H1 (cell line): ENCODE measurements around the gene LUC7L3. TPM values are rescaled to one million over a fixed set of nuclear protein-coding genes. Genes with fewer than 3 reads are reported as not detected.

Experiments used
- CTCF ChIA-PET: fragments of 300-600 bp; sonication (Branson Sonifier 250); formaldehyde crosslinking; loops from one replicate; lab custom pipeline; 2021; ENCODE audit not compliant: partially characterized antibody; lab: Charles Lee
- POLR2A ChIA-PET: fragments of 300-600 bp; sonication (Branson Sonifier 250); formaldehyde crosslinking; loops from one replicate; lab custom pipeline; 2021; ENCODE audit warnings: inconsistent platforms; ENCODE audit not compliant: partially characterized antibody; lab: Charles Lee
- DNase-seq, 2 experiments: peaks; one replicate each; pipeline versions ENCODE4 v3.0.0 to v3.0.0-alpha.2; 2010 to 2022; ENCODE audit warnings: low spot score in 2 of 2, low read depth in 1 of 2, mixed read lengths in 1 of 2
- FAIRE-seq: peaks from 2 replicates; lab custom pipeline; 2011; peaks lifted over from hg19 to GRCh38; lab: Jason Lieb, UNC
- H2AFZ ChIP-seq: 2 replicates; pipeline ENCODE4 v1.8.1; 2012; ENCODE audit warnings: low read length, inconsistent platforms
- H2AK5ac ChIP-seq: 2 replicates; pipeline ENCODE4 v1.6.1; 2013; ENCODE audit warnings: low read depth, low read length
- H2BK120ac ChIP-seq: replicated peaks from 2 replicates; pipeline ENCODE3; 2013; ENCODE audit warnings: low read depth, low read length, inconsistent platforms
- H2BK12ac ChIP-seq: 2 replicates; pipeline ENCODE4 v1.6.1; 2013; ENCODE audit warnings: low read depth, low read length
- H2BK15ac ChIP-seq: 2 replicates; pipeline ENCODE4 v1.6.1; 2013; ENCODE audit warnings: low read length
- H2BK20ac ChIP-seq: 2 replicates; pipeline ENCODE4 v1.6.1; 2013; ENCODE audit warnings: low read length
- H2BK5ac ChIP-seq: 2 replicates; pipeline ENCODE4 v1.6.1; 2013; ENCODE audit warnings: low read depth, low read length
- H3K14ac ChIP-seq: 2 replicates; pipeline ENCODE4 v1.6.1; 2013; ENCODE audit warnings: inconsistent platforms; ENCODE audit not compliant: insufficient read length
- H3K18ac ChIP-seq: 2 replicates; pipeline ENCODE4 v1.6.1; 2013; ENCODE audit warnings: low read length; ENCODE audit errors: extremely low read depth
- H3K23ac ChIP-seq: 2 replicates; pipeline ENCODE4 v1.6.1; 2013; ENCODE audit warnings: inconsistent platforms; ENCODE audit not compliant: insufficient read length
- H3K23me2 ChIP-seq: 2 replicates; pipeline ENCODE4 v1.6.1; 2013; ENCODE audit warnings: low read depth, low read length
- H3K27ac ChIP-seq: 2 replicates; pipeline ENCODE4 v1.6.1; 2011; ENCODE audit warnings: low read depth, low read length, inconsistent platforms
- H3K27me3 ChIP-seq, 4 experiments: replicated peaks in 1 of 4; 1 replicate in 1 of 4; 2 replicates in 3 of 4; pipeline versions ENCODE4 v1.6.1 to v1.8.1; 2011 to 2013; ENCODE audit warnings: low read length in 3 of 4, mild to moderate bottlenecking in 3 of 4, inconsistent platforms in 2 of 4, mixed read lengths in 2 of 4, moderate library complexity in 1 of 4; ENCODE audit not compliant: control insufficient read depth in 3 of 4, insufficient read depth in 3 of 4; ENCODE audit errors: extremely low read depth in 1 of 4
- H3K36me3 ChIP-seq, 4 experiments: 2 replicates each; pipeline versions ENCODE4 v1.6.1 to v1.8.1; 2011 to 2013; ENCODE audit warnings: mild to moderate bottlenecking in 4 of 4, low read length in 3 of 4, moderate library complexity in 2 of 4, control low read depth in 1 of 4, inconsistent platforms in 1 of 4; ENCODE audit not compliant: insufficient read depth in 4 of 4, control insufficient read depth in 2 of 4
- H3K4ac ChIP-seq: replicated peaks from 2 replicates; pipeline ENCODE3; 2013; ENCODE audit warnings: low read length, low read depth, mixed read lengths, inconsistent platforms; ENCODE audit not compliant: insufficient read length
- H3K4me1 ChIP-seq, 4 experiments: replicated peaks in 1 of 4; 1 replicate in 1 of 4; 2 replicates in 3 of 4; pipeline versions ENCODE4 v1.6.1 to v1.8.1; 2011 to 2013; ENCODE audit warnings: low read length in 3 of 4, inconsistent platforms in 2 of 4, mixed read lengths in 1 of 4; ENCODE audit not compliant: insufficient read depth in 4 of 4, control insufficient read depth in 3 of 4
- H3K4me2 ChIP-seq, 2 experiments: 2 replicates each; pipeline versions ENCODE4 v1.6.1 to v1.8.1; 2011 to 2013; ENCODE audit warnings: low read depth in 2 of 2, low read length in 2 of 2, control low read depth in 1 of 2, inconsistent platforms in 1 of 2, mild to moderate bottlenecking in 1 of 2; ENCODE audit not compliant: insufficient read depth in 1 of 2
- H3K4me3 ChIP-seq, 4 experiments: fragments of 200-600, 300-600 bp in 1 of 4; sonication (generic), shearing (Covaris generic), sonication (Bioruptor Twin) in 1 of 4; 2 replicates each; pipeline versions ENCODE4 v1.5.1 to v1.8.1; 2011 to 2016; ENCODE audit warnings: low read length in 4 of 4, low read depth in 3 of 4, control low read depth in 2 of 4, inconsistent platforms in 2 of 4, mild to moderate bottlenecking in 2 of 4, mixed read lengths in 1 of 4, moderate library complexity in 1 of 4; ENCODE audit not compliant: insufficient read depth in 2 of 4; ENCODE audit errors: extremely low read depth in 1 of 4
- H3K56ac ChIP-seq: replicated peaks from 2 replicates; pipeline ENCODE3; 2013; ENCODE audit warnings: low read depth, mild to moderate bottlenecking, mixed read lengths, low read length, inconsistent platforms; ENCODE audit not compliant: insufficient read length
- H3K79me1 ChIP-seq: 2 replicates; pipeline ENCODE4 v1.6.1; 2013; ENCODE audit warnings: low read depth, low read length, control low read depth
- H3K79me2 ChIP-seq, 2 experiments: 2 replicates each; pipeline versions ENCODE4 v1.6.1 to v1.8.1; 2012 to 2013; ENCODE audit warnings: low read length in 2 of 2, mild to moderate bottlenecking in 2 of 2, inconsistent platforms in 1 of 2; ENCODE audit not compliant: insufficient read depth in 2 of 2, control insufficient read depth in 1 of 2
- H3K9ac ChIP-seq, 4 experiments: replicated peaks in 1 of 4; 1 replicate in 1 of 4; 2 replicates in 3 of 4; pipeline versions ENCODE4 v1.6.1 to v1.8.1; 2011 to 2013; ENCODE audit warnings: low read depth in 3 of 4, low read length in 3 of 4, control low read depth in 2 of 4, mild to moderate bottlenecking in 2 of 4, moderate library complexity in 2 of 4, inconsistent platforms in 1 of 4; ENCODE audit errors: extremely low read depth in 1 of 4
- H3K9me3 ChIP-seq, 2 experiments: 2 replicates each; pipeline versions ENCODE4 v1.6.1 to v1.8.1; 2012 to 2013; ENCODE audit warnings: mild to moderate bottlenecking in 2 of 2, moderate library complexity in 2 of 2, control low read depth in 1 of 2, inconsistent platforms in 1 of 2, low read depth in 1 of 2, low read length in 1 of 2, mixed read lengths in 1 of 2; ENCODE audit not compliant: insufficient read depth in 2 of 2
- H4K20me1 ChIP-seq, 2 experiments: replicated peaks in 1 of 2; 2 replicates each; pipeline versions ENCODE3 to v1.8.1; 2011 to 2013; ENCODE audit warnings: inconsistent platforms in 2 of 2, low read length in 2 of 2, mild to moderate bottlenecking in 1 of 2; ENCODE audit not compliant: insufficient read depth in 2 of 2, control insufficient read depth in 1 of 2
- H4K5ac ChIP-seq: 2 replicates; pipeline ENCODE4 v1.6.1; 2013; ENCODE audit warnings: low read length, low read depth, mixed read lengths, inconsistent platforms; ENCODE audit not compliant: insufficient read length
- H4K8ac ChIP-seq: 2 replicates; pipeline ENCODE4 v1.8.0; 2013; ENCODE audit warnings: mild to moderate bottlenecking, moderate library complexity, low read length, inconsistent platforms; ENCODE audit not compliant: insufficient read depth; ENCODE audit errors: extremely low read depth
- H4K91ac ChIP-seq: replicated peaks from 2 replicates; pipeline ENCODE3; 2013; ENCODE audit warnings: low read length, mixed read lengths, inconsistent platforms; ENCODE audit not compliant: insufficient read length
- HDAC2 ChIP-seq, 2 experiments: fragments of 300-600 bp in 1 of 2; sonication (generic) in 1 of 2; IDR thresholded peaks; 2 replicates each; pipeline ENCODE4 v1.6.1; 2011 to 2012; ENCODE audit warnings: low read depth in 2 of 2, low read length in 2 of 2, mild to moderate bottlenecking in 2 of 2, moderate library complexity in 2 of 2, borderline replicate concordance in 1 of 2, inconsistent platforms in 1 of 2
- JUN ChIP-seq: IDR thresholded peaks from 2 replicates; pipeline ENCODE4 v1.6.1; 2011; ENCODE audit warnings: low read depth, mild to moderate bottlenecking, improper control_type of control experiment, low read length
- RBBP5 ChIP-seq: IDR thresholded peaks from 2 replicates; pipeline ENCODE4 v1.7.1; 2012; ENCODE audit warnings: low read depth, mild to moderate bottlenecking, inconsistent platforms, low read length, moderate library complexity, borderline replicate concordance
- RNF2 ChIP-seq: fragments of 200-900, 300-1000 bp; sonication (generic); IDR thresholded peaks from 2 replicates; pipeline ENCODE4 v1.7.1; 2016; ENCODE audit warnings: borderline replicate concordance, low read depth, mild to moderate bottlenecking, antibody characterized with exemption, low read length; ENCODE audit not compliant: poor library complexity, severe bottlenecking; ENCODE audit errors: missing control alignments
- SIRT6 ChIP-seq: IDR thresholded peaks from one replicate; pipeline ENCODE4 v1.7.1; 2012; ENCODE audit warnings: low read length, inconsistent platforms
- SIX5 ChIP-seq: IDR thresholded peaks from 2 replicates; pipeline ENCODE4 v1.6.1; 2011; ENCODE audit warnings: mild to moderate bottlenecking, low read depth, low read length
- SP1 ChIP-seq: IDR thresholded peaks from 2 replicates; pipeline ENCODE4 v1.6.1; 2011; ENCODE audit warnings: low read depth, low read length
- TAF7 ChIP-seq: optimal IDR thresholded peaks from 2 replicates; pipeline ENCODE3; 2011; ENCODE audit warnings: low read depth, mild to moderate bottlenecking, inconsistent platforms, low read length, moderate library complexity, borderline replicate concordance
- TCF12 ChIP-seq: IDR thresholded peaks from 2 replicates; pipeline ENCODE4 v1.6.1; 2011; ENCODE audit warnings: low read depth, mild to moderate bottlenecking, low read length
- TEAD4 ChIP-seq: IDR thresholded peaks from 2 replicates; pipeline ENCODE4 v1.6.1; 2012; ENCODE audit warnings: low read depth, low read length, inconsistent platforms, mixed read lengths
- WGBS, 2 experiments: shearing (Covaris generic) in 1 of 2; methylation state at CpG; one replicate each; pipeline versions ENCODE4 v1.1.6 to v1.1.7; 2013 to 2015; ENCODE audit warnings: low lambda C conversion rate in 2 of 2, mixed read lengths in 2 of 2, inconsistent platforms in 1 of 2, low coverage in 1 of 2, missing lambda C conversion rate in 1 of 2; ENCODE audit not compliant: insufficient replicate concordance in 2 of 2, insufficient coverage in 1 of 2, insufficient read length in 1 of 2; ENCODE audit errors: extremely low coverage in 1 of 2, missing lambda C conversion rate in 1 of 2; 5-methylcytosine and 5-hydroxymethylcytosine counted together
- polyA plus RNA-seq, 7 experiments: library from polyadenylated mRNA; depleted of rRNA in 3 of 7; stranded (reverse) in 5 of 7; unstranded in 2 of 7; fragments of >200 nt in 5 of 7; fragments of 200-250 nt in 2 of 7; gene quantifications; 1 replicate in 5 of 7; 2 replicates in 1 of 7; 4 replicates in 1 of 7; pipeline versions ENCODE4 v1.2.1 to v1.2.3, GENCODE V29; 2011 to 2013; ENCODE audit warnings: missing spikeins in 2 of 7, mixed read lengths in 2 of 7
- total RNA-seq: library from RNA; stranded (reverse); fragmentation: NEBNext Ultra II Directional; extraction: Animal tissue kit (Norgen Biotek cat#: 25700); gene quantifications from 2 replicates; pipeline ENCODE4 v1.2.1, GENCODE V29; 2021
- TF ChIP-seq, protein P1 (sequence below): IDR thresholded peaks from 2 replicates; pipeline ENCODE4 v1.6.1; 2012; ENCODE audit warnings: inconsistent platforms
- TF ChIP-seq, protein P2 (sequence below): IDR thresholded peaks from 2 replicates; pipeline ENCODE4 v1.6.1; 2011; ENCODE audit warnings: low read depth, mild to moderate bottlenecking, low read length; ENCODE audit not compliant: insufficient read depth

The LUC7L3 gene
- total and polyA plus RNA-seq, 2 of the 8 experiments (the other 6 are each of a cell fraction or from before 2014, with no cell fraction given), result 102 to 126 TPM

DNA sequence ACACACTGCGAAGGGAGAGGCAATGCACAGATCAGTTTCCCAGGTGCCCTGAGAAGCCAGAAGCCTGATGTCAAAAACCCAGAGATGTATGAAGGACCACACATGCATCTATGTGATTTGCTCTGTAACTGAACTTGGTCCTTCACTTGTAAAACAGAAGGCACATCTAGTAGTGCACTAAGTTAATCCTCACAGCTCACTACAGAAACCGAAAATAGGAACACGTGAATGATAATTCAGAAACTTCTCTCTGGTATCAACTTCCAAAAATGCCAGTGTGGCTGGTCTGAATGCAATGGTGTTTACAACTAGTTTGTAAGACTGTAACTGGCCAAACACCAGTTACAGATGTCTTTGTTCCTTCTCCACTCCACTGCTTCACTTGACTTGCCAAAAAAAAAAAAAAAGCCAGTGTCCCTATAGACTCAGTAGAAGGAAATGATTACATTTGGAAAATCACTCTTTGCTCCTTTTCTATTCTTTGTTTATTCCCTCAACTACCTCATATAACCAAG, 23.0 kb upstream of the LUC7L3 start:
- no peak overlapping the region for H2BK120ac ChIP-seq
- H3K9ac ChIP-seq, result no peak overlapping the region
- no peak overlapping the region for H3K14ac ChIP-seq
- no peak overlapping the region for H4K91ac ChIP-seq
- no peaks in the 10 kb centered on the region for H3K23me2 ChIP-seq
- H3K27ac ChIP-seq, result no peak overlapping the region
- no peak overlapping the region for H3K4ac ChIP-seq
- H4K20me1 ChIP-seq, result no peaks in the 10 kb centered on the region
- H3K56ac ChIP-seq, result no peak overlapping the region
- no peaks in the 10 kb centered on the region for H3K9me3 ChIP-seq
- no peak overlapping the region for H3K4me3 ChIP-seq
- H2AK5ac ChIP-seq, result no peak overlapping the region
- H3K36me3 ChIP-seq, result peaks cover 25 to 65% (median 45%) of the 10 kb centered on the region in 4 experiments
- H3K4me1 ChIP-seq, result no peaks in the 10 kb centered on the region
- H2AFZ ChIP-seq, result no peak overlapping the region
- H4K5ac ChIP-seq, result no peak overlapping the region
- FAIRE-seq, result no peak
- no peaks in the 10 kb centered on the region for H3K79me1 ChIP-seq
- POLR2A ChIA-PET, result interaction anchor here (1.2 to 1.3 kb wide), 3 partner anchors 9 to 30 kb away, joined by 3 to 4 read pairs (median 3); no protein-coding TSS in a partner anchor
- H4K8ac ChIP-seq, result no peak overlapping the region
- DNase-seq, result no peak
- no peak overlapping the region for H3K18ac ChIP-seq
- no peaks in the 10 kb centered on the region for H3K27me3 ChIP-seq
- no peak overlapping the region for H2BK12ac ChIP-seq
- H3K23ac ChIP-seq, result no peak overlapping the region
- no peak overlapping the region for H2BK20ac ChIP-seq
- CTCF ChIA-PET, result interaction anchor here (0.6 to 20.2 kb wide), 21 partner anchors 8 to 214 kb away, joined by 3 to 391 read pairs (median 5); partner anchors contain the start of gene SPATA20
- no peak overlapping the region for H2BK15ac ChIP-seq
- no peak overlapping the region for H3K4me2 ChIP-seq
- no peaks in the 10 kb centered on the region for H3K79me2 ChIP-seq
- WGBS, 2 experiments, result 93% methylated on average over 3 of the region's 3 CpGs; no CpG with 5 or more reads in 1 of the 2 experiments
- H2BK5ac ChIP-seq, result no peak overlapping the region
- TF ChIP-seq RNF2 (no peak), TEAD4 (no peak), SP1 (no peak), SIRT6 (no peak), JUN (no peak), HDAC2 (IDR thresholded peaks at IDR 0.05; ENCODE audit: borderline replicate concordance in 1 of 2, low read depth in 2 of 2, low read length in 2 of 2) (no peak), RBBP5 (no peak), TAF7 (no peak), TCF12 (no peak), SIX5 (no peak)
- TF ChIP-seq, protein P1, sequence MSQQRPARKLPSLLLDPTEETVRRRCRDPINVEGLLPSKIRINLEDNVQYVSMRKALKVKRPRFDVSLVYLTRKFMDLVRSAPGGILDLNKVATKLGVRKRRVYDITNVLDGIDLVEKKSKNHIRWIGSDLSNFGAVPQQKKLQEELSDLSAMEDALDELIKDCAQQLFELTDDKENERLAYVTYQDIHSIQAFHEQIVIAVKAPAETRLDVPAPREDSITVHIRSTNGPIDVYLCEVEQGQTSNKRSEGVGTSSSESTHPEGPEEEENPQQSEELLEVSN, result no peak
- TF ChIP-seq, protein P2, sequence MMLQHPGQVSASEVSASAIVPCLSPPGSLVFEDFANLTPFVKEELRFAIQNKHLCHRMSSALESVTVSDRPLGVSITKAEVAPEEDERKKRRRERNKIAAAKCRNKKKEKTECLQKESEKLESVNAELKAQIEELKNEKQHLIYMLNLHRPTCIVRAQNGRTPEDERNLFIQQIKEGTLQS, result no peak
